H1 (cell line): ENCODE measurements around the gene TSPEAR. TPM values are rescaled to one million over a fixed set of nuclear protein-coding genes. Genes with fewer than 3 reads are reported as not detected.
A peak's percentile ranks its signal among the peaks of the same experiment; 100 is the strongest.

ENCODE experiments used
- CTCF ChIA-PET: fragments of 300-600 bp; sonication (Branson Sonifier 250); formaldehyde crosslinking; loops from one replicate; lab custom pipeline; 2021; ENCODE audit not compliant: partially characterized antibody; lab: Charles Lee
- POLR2A ChIA-PET: fragments of 300-600 bp; sonication (Branson Sonifier 250); formaldehyde crosslinking; loops from one replicate; lab custom pipeline; 2021; ENCODE audit warnings: inconsistent platforms; ENCODE audit not compliant: partially characterized antibody; lab: Charles Lee
- DNase-seq, 2 experiments: peaks; one replicate each; pipeline versions ENCODE4 v3.0.0 to v3.0.0-alpha.2; 2010 to 2022; ENCODE audit warnings: low spot score in 2 of 2, low read depth in 1 of 2, mixed read lengths in 1 of 2
- FAIRE-seq: peaks from 2 replicates; lab custom pipeline; 2011; peaks lifted over from hg19 to GRCh38; lab: Jason Lieb, UNC
- H2AFZ ChIP-seq: 2 replicates; pipeline ENCODE4 v1.8.1; 2012; ENCODE audit warnings: low read length, inconsistent platforms
- H2AK5ac ChIP-seq: 2 replicates; pipeline ENCODE4 v1.6.1; 2013; ENCODE audit warnings: low read depth, low read length
- H2BK120ac ChIP-seq: replicated peaks from 2 replicates; pipeline ENCODE3; 2013; ENCODE audit warnings: low read depth, low read length, inconsistent platforms
- H2BK12ac ChIP-seq: 2 replicates; pipeline ENCODE4 v1.6.1; 2013; ENCODE audit warnings: low read depth, low read length
- H2BK15ac ChIP-seq: 2 replicates; pipeline ENCODE4 v1.6.1; 2013; ENCODE audit warnings: low read length
- H2BK20ac ChIP-seq: 2 replicates; pipeline ENCODE4 v1.6.1; 2013; ENCODE audit warnings: low read length
- H2BK5ac ChIP-seq: 2 replicates; pipeline ENCODE4 v1.6.1; 2013; ENCODE audit warnings: low read depth, low read length
- H3K14ac ChIP-seq: 2 replicates; pipeline ENCODE4 v1.6.1; 2013; ENCODE audit warnings: inconsistent platforms; ENCODE audit not compliant: insufficient read length
- H3K18ac ChIP-seq: 2 replicates; pipeline ENCODE4 v1.6.1; 2013; ENCODE audit warnings: low read length; ENCODE audit errors: extremely low read depth
- H3K23ac ChIP-seq: 2 replicates; pipeline ENCODE4 v1.6.1; 2013; ENCODE audit warnings: inconsistent platforms; ENCODE audit not compliant: insufficient read length
- H3K23me2 ChIP-seq: 2 replicates; pipeline ENCODE4 v1.6.1; 2013; ENCODE audit warnings: low read depth, low read length
- H3K27ac ChIP-seq: 2 replicates; pipeline ENCODE4 v1.6.1; 2011; ENCODE audit warnings: low read depth, low read length, inconsistent platforms
- H3K27me3 ChIP-seq, 4 experiments: replicated peaks in 1 of 4; 1 replicate in 1 of 4; 2 replicates in 3 of 4; pipeline versions ENCODE4 v1.6.1 to v1.8.1; 2011 to 2013; ENCODE audit warnings: low read length in 3 of 4, mild to moderate bottlenecking in 3 of 4, inconsistent platforms in 2 of 4, mixed read lengths in 2 of 4, moderate library complexity in 1 of 4; ENCODE audit not compliant: control insufficient read depth in 3 of 4, insufficient read depth in 3 of 4; ENCODE audit errors: extremely low read depth in 1 of 4
- H3K36me3 ChIP-seq, 4 experiments: 2 replicates each; pipeline versions ENCODE4 v1.6.1 to v1.8.1; 2011 to 2013; ENCODE audit warnings: mild to moderate bottlenecking in 4 of 4, low read length in 3 of 4, moderate library complexity in 2 of 4, control low read depth in 1 of 4, inconsistent platforms in 1 of 4; ENCODE audit not compliant: insufficient read depth in 4 of 4, control insufficient read depth in 2 of 4
- H3K4ac ChIP-seq: replicated peaks from 2 replicates; pipeline ENCODE3; 2013; ENCODE audit warnings: low read length, low read depth, mixed read lengths, inconsistent platforms; ENCODE audit not compliant: insufficient read length
- H3K4me1 ChIP-seq, 4 experiments: replicated peaks in 1 of 4; 1 replicate in 1 of 4; 2 replicates in 3 of 4; pipeline versions ENCODE4 v1.6.1 to v1.8.1; 2011 to 2013; ENCODE audit warnings: low read length in 3 of 4, inconsistent platforms in 2 of 4, mixed read lengths in 1 of 4; ENCODE audit not compliant: insufficient read depth in 4 of 4, control insufficient read depth in 3 of 4
- H3K4me2 ChIP-seq, 2 experiments: 2 replicates each; pipeline versions ENCODE4 v1.6.1 to v1.8.1; 2011 to 2013; ENCODE audit warnings: low read depth in 2 of 2, low read length in 2 of 2, control low read depth in 1 of 2, inconsistent platforms in 1 of 2, mild to moderate bottlenecking in 1 of 2; ENCODE audit not compliant: insufficient read depth in 1 of 2
- H3K4me3 ChIP-seq, 4 experiments: fragments of 200-600, 300-600 bp in 1 of 4; sonication (generic), shearing (Covaris generic), sonication (Bioruptor Twin) in 1 of 4; 2 replicates each; pipeline versions ENCODE4 v1.5.1 to v1.8.1; 2011 to 2016; ENCODE audit warnings: low read length in 4 of 4, low read depth in 3 of 4, control low read depth in 2 of 4, inconsistent platforms in 2 of 4, mild to moderate bottlenecking in 2 of 4, mixed read lengths in 1 of 4, moderate library complexity in 1 of 4; ENCODE audit not compliant: insufficient read depth in 2 of 4; ENCODE audit errors: extremely low read depth in 1 of 4
- H3K56ac ChIP-seq: replicated peaks from 2 replicates; pipeline ENCODE3; 2013; ENCODE audit warnings: low read depth, mild to moderate bottlenecking, mixed read lengths, low read length, inconsistent platforms; ENCODE audit not compliant: insufficient read length
- H3K79me1 ChIP-seq: 2 replicates; pipeline ENCODE4 v1.6.1; 2013; ENCODE audit warnings: low read depth, low read length, control low read depth
- H3K79me2 ChIP-seq, 2 experiments: 2 replicates each; pipeline versions ENCODE4 v1.6.1 to v1.8.1; 2012 to 2013; ENCODE audit warnings: low read length in 2 of 2, mild to moderate bottlenecking in 2 of 2, inconsistent platforms in 1 of 2; ENCODE audit not compliant: insufficient read depth in 2 of 2, control insufficient read depth in 1 of 2
- H3K9ac ChIP-seq, 4 experiments: replicated peaks in 1 of 4; 1 replicate in 1 of 4; 2 replicates in 3 of 4; pipeline versions ENCODE4 v1.6.1 to v1.8.1; 2011 to 2013; ENCODE audit warnings: low read depth in 3 of 4, low read length in 3 of 4, control low read depth in 2 of 4, mild to moderate bottlenecking in 2 of 4, moderate library complexity in 2 of 4, inconsistent platforms in 1 of 4; ENCODE audit errors: extremely low read depth in 1 of 4
- H3K9me3 ChIP-seq, 2 experiments: 2 replicates each; pipeline versions ENCODE4 v1.6.1 to v1.8.1; 2012 to 2013; ENCODE audit warnings: mild to moderate bottlenecking in 2 of 2, moderate library complexity in 2 of 2, control low read depth in 1 of 2, inconsistent platforms in 1 of 2, low read depth in 1 of 2, low read length in 1 of 2, mixed read lengths in 1 of 2; ENCODE audit not compliant: insufficient read depth in 2 of 2
- H4K20me1 ChIP-seq, 2 experiments: replicated peaks in 1 of 2; 2 replicates each; pipeline versions ENCODE3 to v1.8.1; 2011 to 2013; ENCODE audit warnings: inconsistent platforms in 2 of 2, low read length in 2 of 2, mild to moderate bottlenecking in 1 of 2; ENCODE audit not compliant: insufficient read depth in 2 of 2, control insufficient read depth in 1 of 2
- H4K5ac ChIP-seq: 2 replicates; pipeline ENCODE4 v1.6.1; 2013; ENCODE audit warnings: low read length, low read depth, mixed read lengths, inconsistent platforms; ENCODE audit not compliant: insufficient read length
- H4K8ac ChIP-seq: 2 replicates; pipeline ENCODE4 v1.8.0; 2013; ENCODE audit warnings: mild to moderate bottlenecking, moderate library complexity, low read length, inconsistent platforms; ENCODE audit not compliant: insufficient read depth; ENCODE audit errors: extremely low read depth
- H4K91ac ChIP-seq: replicated peaks from 2 replicates; pipeline ENCODE3; 2013; ENCODE audit warnings: low read length, mixed read lengths, inconsistent platforms; ENCODE audit not compliant: insufficient read length
- FOSL1 ChIP-seq: IDR thresholded peaks from 2 replicates; pipeline ENCODE4 v1.6.1; 2011; ENCODE audit warnings: mild to moderate bottlenecking, low read depth, low read length, moderate library complexity; ENCODE audit not compliant: insufficient read depth
- KDM4A ChIP-seq: IDR thresholded peaks from one replicate; pipeline ENCODE4 v1.7.1; 2012; ENCODE audit warnings: low read depth, mild to moderate bottlenecking, moderate library complexity, low read length, inconsistent platforms; ENCODE audit not compliant: severe bottlenecking
- MAFK ChIP-seq: IDR thresholded peaks from 2 replicates; pipeline ENCODE4 v1.6.1; 2012; ENCODE audit warnings: low read depth, mild to moderate bottlenecking, improper control_type of control experiment, low read length
- POLR2A ChIP-seq, 2 experiments: IDR thresholded peaks; 1 replicate in 1 of 2; 2 replicates in 1 of 2; pipeline ENCODE4 v1.6.1; 2011; ENCODE audit warnings: low read depth in 2 of 2, low read length in 2 of 2, mild to moderate bottlenecking in 2 of 2; ENCODE audit errors: control extremely low read depth in 1 of 2
- POLR2AphosphoS5 ChIP-seq: IDR thresholded peaks from 2 replicates; pipeline ENCODE4 v1.6.1; 2011; ENCODE audit warnings: low read depth, low read length
- POU5F1 ChIP-seq: IDR thresholded peaks from 2 replicates; pipeline ENCODE4 v1.6.1; 2011; ENCODE audit warnings: low read depth, mild to moderate bottlenecking, low read length, moderate library complexity
- RBBP5 ChIP-seq: IDR thresholded peaks from 2 replicates; pipeline ENCODE4 v1.7.1; 2012; ENCODE audit warnings: low read depth, mild to moderate bottlenecking, inconsistent platforms, low read length, moderate library complexity, borderline replicate concordance
- YY1 ChIP-seq: IDR thresholded peaks from 2 replicates; pipeline ENCODE4 v1.6.1; 2011; ENCODE audit warnings: low read depth, mild to moderate bottlenecking, low read length
- ZNF274 ChIP-seq: IDR thresholded peaks from 2 replicates; pipeline ENCODE4 v1.7.0; 2012; ENCODE audit warnings: low read length, borderline replicate concordance; ENCODE audit errors: extremely low read depth
- WGBS, 2 experiments: shearing (Covaris generic) in 1 of 2; methylation state at CpG; one replicate each; pipeline versions ENCODE4 v1.1.6 to v1.1.7; 2013 to 2015; ENCODE audit warnings: low lambda C conversion rate in 2 of 2, mixed read lengths in 2 of 2, inconsistent platforms in 1 of 2, low coverage in 1 of 2, missing lambda C conversion rate in 1 of 2; ENCODE audit not compliant: insufficient replicate concordance in 2 of 2, insufficient coverage in 1 of 2, insufficient read length in 1 of 2; ENCODE audit errors: extremely low coverage in 1 of 2, missing lambda C conversion rate in 1 of 2; 5-methylcytosine and 5-hydroxymethylcytosine counted together
- polyA plus RNA-seq, 7 experiments: library from polyadenylated mRNA; depleted of rRNA in 3 of 7; stranded (reverse) in 5 of 7; unstranded in 2 of 7; fragments of >200 nt in 5 of 7; fragments of 200-250 nt in 2 of 7; gene quantifications; 1 replicate in 5 of 7; 2 replicates in 1 of 7; 4 replicates in 1 of 7; pipeline versions ENCODE4 v1.2.1 to v1.2.3, GENCODE V29; 2011 to 2013; ENCODE audit warnings: missing spikeins in 2 of 7, mixed read lengths in 2 of 7
- total RNA-seq: library from RNA; stranded (reverse); fragmentation: NEBNext Ultra II Directional; extraction: Animal tissue kit (Norgen Biotek cat#: 25700); gene quantifications from 2 replicates; pipeline ENCODE4 v1.2.1, GENCODE V29; 2021

Gene TSPEAR
- total and polyA plus RNA-seq, 2 of the 8 experiments (the other 6 are each of a cell fraction or from before 2014, with no cell fraction given), result 0.58 to 0.89 TPM

GRCh38 chr21:44709426-44710293 lies 1.7 kb downstream of the TSPEAR start:
- H3K23ac ChIP-seq, result no peak overlapping the region
- no peak overlapping the region for H3K9ac ChIP-seq
- H3K56ac ChIP-seq, result no peak overlapping the region
- H4K91ac ChIP-seq, result peak overlapping the region; percentile 84
- peak overlapping the region; percentile 25 for H4K5ac ChIP-seq
- H2AK5ac ChIP-seq, result peak overlapping the region; percentile 82; the same call in 1 of the 2 replicates
- H3K4me1 ChIP-seq, result peaks cover 0 to 58% (median 44%) of the 10 kb centered on the region in 4 experiments; a peak in 6 of 7 replicates
- H2BK12ac ChIP-seq, result peak overlapping the region; percentile 98
- peaks cover 24 to 75% (median 68%) of the 10 kb centered on the region in 4 experiments for H3K27me3 ChIP-seq
- H3K4me2 ChIP-seq, result peak overlapping the region; percentile 91 to 93
- H3K36me3 ChIP-seq, result no peaks in the 10 kb centered on the region
- CTCF ChIA-PET, result interaction anchor here (0.8 to 2.5 kb wide), 13 partner anchors 8 to 211 kb away, joined by 3 to 10 read pairs (median 4); partner anchors contain the start of genes ITGB2 and KRTAP10-12
- H2BK120ac ChIP-seq, result peak overlapping the region; percentile 94
- peak overlapping the region; percentile 95 for H3K18ac ChIP-seq
- H2AFZ ChIP-seq, result no peak overlapping the region
- WGBS, 2 experiments, result 4% methylated on average over 38 of the region's 45 CpGs; no CpG with 5 or more reads in 1 of the 2 experiments
- no peaks in the 10 kb centered on the region for H3K9me3 ChIP-seq
- H3K14ac ChIP-seq, result no peak overlapping the region
- peaks cover 3% of the 10 kb centered on the region; the same call in 1 of the 2 replicates for H3K79me1 ChIP-seq
- peak overlapping the region; percentile 63; the same call in 1 of the 2 replicates for H4K8ac ChIP-seq
- H3K4ac ChIP-seq, result peak overlapping the region; percentile 74
- H4K20me1 ChIP-seq, result peaks cover 0 to 2% of the 10 kb centered on the region in 2 experiments
- no peaks in the 10 kb centered on the region for H3K79me2 ChIP-seq
- peak in 1 of 2 experiments; percentile 49 for DNase-seq
- H3K23me2 ChIP-seq, result peaks cover 47% of the 10 kb centered on the region
- peak overlapping the region; percentile 25 to 58 (median 40); a peak in 7 of 8 replicates for H3K4me3 ChIP-seq
- peak overlapping the region; percentile 99; the same call in 1 of the 2 replicates for H2BK20ac ChIP-seq
- no peak overlapping the region for H3K27ac ChIP-seq
- no peak for FAIRE-seq
- peak overlapping the region; percentile 89; the same call in 1 of the 2 replicates for H2BK5ac ChIP-seq
- POLR2A ChIA-PET, result interaction anchor here (0.5 to 1.7 kb wide), 6 partner anchors 10 to 230 kb away, joined by 3 to 6 read pairs (median 3); partner anchors contain the start of genes KRTAP10-12 and SLX9
- H2BK15ac ChIP-seq, result peak overlapping the region; percentile 88; the same call in 1 of the 2 replicates
- TF ChIP-seq POLR2AphosphoS5, result no peak
- TF ChIP-seq YY1, result no peak
- TF ChIP-seq POU5F1, result no peak
- TF ChIP-seq KDM4A, result peak; percentile 34
- no peak for TF ChIP-seq MAFK
- no peak for TF ChIP-seq ZNF274
- no peak for TF ChIP-seq RBBP5
- no peak for TF ChIP-seq FOSL1
- no peak for TF ChIP-seq POLR2A (IDR thresholded peaks at IDR 0.05; ENCODE audit: control extremely low read depth in 1 of 2, low read depth in 2 of 2, low read length in 2 of 2)
